PFSK-1 (cell line): Measurements from ENCODE around the gene BCOR.

Experiments used
- FOXP2 ChIP-seq: optimal IDR thresholded peaks from 2 replicates; pipeline ENCODE3; 2011; ENCODE audit warnings: borderline replicate concordance, control low read depth, inconsistent platforms; ENCODE audit not compliant: insufficient read depth; ENCODE audit errors: extremely low read length, extremely low read depth
- POLR2AphosphoS5 ChIP-seq: IDR thresholded peaks from 2 replicates; pipeline ENCODE4 v1.6.1; 2012; ENCODE audit warnings: low read depth, mild to moderate bottlenecking, control low read depth, low read length, moderate library complexity
- REST ChIP-seq, 2 experiments: IDR thresholded peaks; 2 replicates each; pipeline versions ENCODE4 v1.6.1 to v1.8.0; 2011 to 2012; ENCODE audit warnings: low read depth in 2 of 2, low read length in 2 of 2, control low read depth in 1 of 2, inconsistent platforms in 1 of 2, mild to moderate bottlenecking in 1 of 2, moderate library complexity in 1 of 2; ENCODE audit not compliant: insufficient read depth in 1 of 2
- SIN3A ChIP-seq: IDR thresholded peaks from 2 replicates; pipeline ENCODE4 v1.6.1; 2012; ENCODE audit warnings: mild to moderate bottlenecking, low read length, moderate library complexity, borderline replicate concordance; ENCODE audit not compliant: insufficient read depth
- TAF1 ChIP-seq: IDR thresholded peaks from 2 replicates; pipeline ENCODE4 v1.6.1; 2012; ENCODE audit warnings: low read length, control low read depth, borderline replicate concordance; ENCODE audit not compliant: insufficient read depth

- TF ChIP-seq POLR2AphosphoS5 (no peak), SIN3A (no peak), TAF1 (no peak), REST (IDR thresholded peaks at IDR 0.05; ENCODE audit: insufficient read depth in 1 of 2, low read depth in 2 of 2, low read length in 2 of 2) (no peak), FOXP2 (no peak)
These were observed 81.0 kb downstream of the BCOR start for GRCh38 chrX:40016749-40017148.
